Cardiac septum (tissue), 1 donor: ENCODE results near the gene AKAP3. TPM values are rescaled to one million over a fixed set of nuclear protein-coding genes. Genes with fewer than 3 reads are reported as not detected.

Experiments
- DNase-seq: peaks from one replicate; pipeline ENCODE4 v3.0.0-alpha.2; 2020; ENCODE audit warnings: low spot score
- intact Hi-C: fragments of 100-400 bp; cut with DNase I; formaldehyde crosslinking; loops from one replicate; pipeline ENCODE4 v1.14.0; 2022
- total RNA-seq: library from RNA; stranded (reverse); fragmentation: NEBNext Ultra II Directional; extraction: Animal tissue kit (Norgen Biotek cat#: 25700); gene quantifications from one replicate; pipeline ENCODE4 v1.2.1, GENCODE V29; 2021
- donor health status: DM: no; HTN: no; CAD: no.

The AKAP3 gene
- total RNA-seq, 1 donor from 2014 or later, result 2.6 TPM

DNA sequence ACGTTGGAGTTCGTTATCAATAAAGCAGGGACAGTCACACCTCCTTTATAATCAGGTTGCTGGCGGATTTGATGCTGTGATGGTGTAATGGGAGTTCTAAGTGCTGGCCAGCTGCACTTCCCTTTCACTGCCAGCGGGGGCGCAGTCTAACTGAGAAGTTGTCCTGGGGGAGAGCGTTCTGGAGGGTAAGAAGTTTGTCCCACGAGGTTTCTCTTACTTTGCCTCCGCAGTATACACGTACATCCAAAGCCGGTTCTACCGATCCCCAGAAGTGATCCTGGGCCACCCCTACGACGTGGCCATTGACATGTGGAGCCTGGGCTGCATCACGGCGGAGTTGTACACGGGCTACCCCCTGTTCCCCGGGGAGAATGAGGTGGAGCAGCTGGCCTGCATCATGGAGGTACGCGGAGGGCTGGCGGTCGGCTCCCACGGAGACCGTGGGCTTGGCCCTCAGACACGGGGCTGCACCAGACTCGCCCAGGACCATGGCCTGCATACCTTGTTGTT is 44.1 kb downstream of the AKAP3 start:
- intact Hi-C loops, result loop anchor here (2.0 to 5.0 kb wide), 2 partner anchors 44 to 153 kb away; partner anchors contain the start of genes AKAP3 and NDUFA9
- peak; percentile 89 for DNase-seq

DNA sequence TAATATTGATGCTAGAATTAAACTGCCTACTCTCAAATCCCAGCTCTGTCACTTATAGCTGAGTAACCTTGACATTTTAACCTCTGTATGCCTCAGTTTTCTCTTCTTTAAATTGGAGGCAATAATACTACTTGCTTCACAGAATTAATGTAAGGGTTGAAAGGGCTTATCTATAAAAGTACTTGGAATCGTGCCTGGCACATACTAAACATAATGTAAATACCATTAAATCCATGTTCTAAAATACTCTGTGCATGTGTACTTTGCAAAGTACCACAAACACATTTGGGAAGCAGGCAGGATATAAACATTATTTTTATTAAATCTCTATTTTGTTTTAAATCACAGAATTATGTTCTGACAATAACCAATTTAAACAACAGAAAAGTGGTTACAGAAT is 44.9 kb downstream of the AKAP3 start:
- intact Hi-C loops, result loop anchor here (2.0 to 5.0 kb wide), 2 partner anchors 45 to 153 kb away; partner anchors contain the start of genes AKAP3 and NDUFA9
- DNase-seq, result no peak

DNA sequence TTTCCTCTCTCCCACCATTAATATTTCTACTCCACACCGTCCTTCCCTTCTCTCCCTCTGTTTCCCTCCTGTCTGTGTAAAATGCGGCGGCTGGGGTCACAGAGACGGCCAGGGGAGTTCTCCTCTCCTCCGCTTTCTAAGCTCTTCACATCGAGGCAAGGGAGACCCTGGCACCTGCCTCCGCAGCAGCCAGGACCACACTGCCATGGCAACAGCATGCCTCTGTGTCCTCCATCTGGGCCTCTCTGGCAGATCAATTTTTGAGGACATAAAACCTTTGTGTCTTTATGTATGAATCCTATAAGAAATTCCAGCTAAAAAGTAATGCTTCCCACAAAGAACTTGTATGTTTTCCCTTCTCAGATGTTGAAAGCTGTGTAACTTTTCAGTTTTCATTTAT is 45.4 kb downstream of the AKAP3 start:
- intact Hi-C loops, result loop anchor here (5.0 kb wide), 1 partner anchor 154 kb away; no protein-coding TSS in a partner anchor
- no peak for DNase-seq

DNA sequence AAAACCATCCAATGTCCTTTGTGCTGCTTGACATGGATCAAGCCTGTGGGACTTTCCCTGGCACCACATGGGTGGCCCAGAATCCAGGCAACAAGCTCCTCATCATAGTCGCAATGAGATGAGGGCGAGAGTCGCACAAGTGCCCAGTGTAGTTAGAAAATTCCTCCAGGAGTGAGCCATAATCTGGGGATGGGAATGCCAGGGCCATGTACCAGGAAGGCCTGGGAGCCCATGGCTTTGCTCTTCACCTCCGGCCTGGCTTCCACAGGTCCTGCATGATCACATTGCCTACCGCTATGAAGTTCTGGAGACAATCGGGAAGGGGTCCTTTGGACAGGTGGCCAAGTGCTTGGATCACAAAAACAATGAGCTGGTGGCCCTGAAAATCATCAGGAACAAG is 53.0 kb downstream of the AKAP3 start:
- intact Hi-C loops, result no loop called here
- no peak for DNase-seq

DNA sequence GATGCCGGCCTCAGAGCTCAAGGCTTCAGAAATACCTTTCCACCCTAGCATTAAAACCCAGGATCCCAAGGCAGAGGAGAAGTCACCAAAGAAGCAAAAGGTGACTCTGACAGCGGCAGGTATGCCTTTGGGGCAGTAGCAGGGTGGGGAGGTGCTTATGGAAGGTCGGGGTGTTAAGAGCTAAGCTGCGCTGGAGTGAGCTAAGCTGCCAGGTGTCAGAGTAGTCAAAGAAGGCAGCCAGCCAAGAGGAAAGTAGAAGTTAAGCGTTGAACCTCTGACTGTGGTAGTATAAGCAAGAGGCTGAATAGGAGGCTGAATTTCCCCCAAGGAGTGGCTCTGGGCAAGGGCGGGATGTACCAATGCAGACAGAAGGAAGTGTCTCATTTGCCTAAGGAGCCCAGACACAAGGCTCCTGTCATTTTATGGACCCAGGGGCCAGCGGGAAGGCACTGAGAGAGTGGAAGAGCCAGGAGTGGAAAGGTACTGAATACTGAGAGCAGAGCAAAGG is 57.6 kb downstream of the AKAP3 start:
- DNase-seq, result no peak
- intact Hi-C loops, result no loop called here

DNA sequence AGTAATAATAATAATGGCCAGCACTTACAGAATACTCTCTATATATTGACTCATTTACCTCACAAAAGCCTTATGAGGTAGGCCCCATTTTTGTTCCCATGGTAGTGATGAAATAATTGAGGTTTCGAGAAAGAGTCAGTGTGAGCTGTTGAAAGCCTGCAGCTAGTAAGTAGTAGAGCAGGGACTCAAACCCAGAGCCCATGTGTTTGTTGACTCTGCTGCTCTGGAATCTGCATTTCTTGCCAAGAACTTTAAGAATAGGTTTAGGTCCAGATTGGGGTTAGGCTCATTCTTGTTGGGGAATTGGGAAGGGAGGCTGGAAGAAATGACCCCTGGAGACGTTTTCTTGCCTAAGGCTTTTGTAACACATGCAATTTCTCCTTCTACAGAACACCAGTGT is 58.9 kb downstream of the AKAP3 start:
- intact Hi-C loops, result no loop called here
- DNase-seq, result no peak

DNA sequence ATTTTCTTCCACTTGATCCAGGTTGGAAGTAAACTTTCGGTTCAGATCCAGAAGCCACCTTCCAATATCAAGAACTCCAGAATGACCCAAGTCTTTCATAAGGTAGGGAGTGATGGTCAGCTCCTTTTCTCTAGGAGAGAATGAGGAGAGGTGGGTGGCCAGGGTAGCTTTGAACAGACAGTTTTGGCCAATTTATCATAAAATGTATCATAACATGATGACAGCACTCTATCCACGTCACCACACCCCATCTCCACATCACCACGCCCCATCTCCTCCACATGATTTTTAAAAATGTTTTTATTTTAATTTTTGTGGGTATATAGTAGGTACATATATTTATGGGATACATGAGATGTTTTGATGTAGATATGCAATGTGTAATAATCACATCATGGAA is 59.9 kb downstream of the AKAP3 start:
- DNase-seq, result no peak
- intact Hi-C loops, result no loop called here

DNA sequence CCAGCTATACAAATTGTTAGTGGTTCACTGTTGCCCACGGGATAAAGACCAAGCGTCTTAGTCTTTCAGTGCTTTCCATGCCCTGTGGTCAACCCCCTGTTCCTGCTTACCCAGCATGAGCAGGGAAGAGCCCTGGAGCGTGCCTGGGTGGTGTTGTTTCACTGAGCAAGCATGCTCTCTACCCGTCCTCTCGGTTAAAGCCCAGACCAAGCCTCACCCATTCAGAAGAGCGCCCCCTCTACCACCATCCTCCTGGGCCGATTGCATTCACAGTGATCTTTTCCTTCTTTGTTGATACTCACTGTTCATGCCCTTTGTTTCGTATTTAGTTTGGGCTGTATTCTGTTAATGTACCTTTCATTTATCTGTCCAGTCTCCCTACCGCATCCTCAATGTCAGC is 61.7 kb downstream of the AKAP3 start:
- intact Hi-C loops, result no loop called here
- DNase-seq, result no peak

DNA sequence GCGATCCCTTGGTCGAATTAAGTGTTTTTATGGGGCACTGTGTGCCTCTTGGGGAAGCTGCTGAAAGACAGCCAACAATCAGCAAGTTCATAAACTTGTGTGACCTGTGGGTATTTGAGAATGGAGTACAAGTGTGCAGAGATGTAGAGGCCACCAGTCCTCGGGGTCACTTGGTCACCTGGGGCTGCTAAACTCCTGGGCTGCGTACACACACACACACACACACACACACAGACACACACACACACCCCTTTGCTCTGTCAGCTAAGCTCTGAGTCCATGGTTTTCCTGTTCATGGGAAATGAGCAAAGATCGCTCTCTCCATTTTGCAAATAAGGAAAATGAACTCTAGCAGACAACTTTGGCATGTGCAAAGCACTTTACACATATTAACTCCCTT is 62.4 kb downstream of the AKAP3 start:
- intact Hi-C loops, result no loop called here
- no peak for DNase-seq

DNA sequence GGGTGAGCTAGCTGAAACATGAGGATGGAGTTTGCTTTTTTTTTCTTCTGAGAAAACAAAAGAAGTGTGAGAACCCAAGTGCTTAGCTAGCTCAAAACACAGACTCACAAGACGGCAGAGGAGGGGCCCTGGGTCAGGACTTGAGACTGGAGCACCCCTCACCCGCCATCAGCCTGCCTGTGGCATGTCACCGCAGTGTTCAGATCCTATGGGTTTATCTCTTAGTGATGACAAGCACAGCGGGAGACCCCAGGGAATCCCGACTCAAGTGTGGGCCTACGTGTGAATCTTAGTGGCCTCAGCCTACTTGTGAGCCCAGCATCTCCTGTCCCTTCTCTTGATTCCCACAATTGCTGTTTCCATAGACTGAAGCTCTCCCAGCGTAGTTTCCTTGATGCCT is 64.0 kb downstream of the AKAP3 start:
- no peak for DNase-seq
- intact Hi-C loops, result no loop called here

DNA sequence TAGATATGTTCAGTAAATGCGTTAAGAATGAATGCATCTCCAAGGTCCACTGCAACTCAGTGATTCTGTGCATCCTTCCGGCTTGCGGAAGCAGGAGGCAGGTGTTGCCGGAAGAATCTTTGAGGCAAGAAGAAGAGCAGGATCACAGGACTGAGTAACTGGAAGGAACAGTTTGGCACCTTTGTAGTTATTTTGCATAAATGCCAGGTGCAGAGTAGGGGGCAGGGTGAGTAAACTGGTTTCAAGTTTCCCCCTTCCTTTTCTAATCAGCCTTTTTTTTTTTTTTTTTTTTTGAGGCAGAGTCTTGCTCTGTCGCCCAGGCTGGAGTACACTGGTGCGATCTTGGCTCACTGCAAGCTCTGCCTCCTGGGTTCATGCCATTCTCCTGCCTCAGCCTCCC is 64.6 kb downstream of the AKAP3 start:
- DNase-seq, result no peak
- intact Hi-C loops, result no loop called here

DNA sequence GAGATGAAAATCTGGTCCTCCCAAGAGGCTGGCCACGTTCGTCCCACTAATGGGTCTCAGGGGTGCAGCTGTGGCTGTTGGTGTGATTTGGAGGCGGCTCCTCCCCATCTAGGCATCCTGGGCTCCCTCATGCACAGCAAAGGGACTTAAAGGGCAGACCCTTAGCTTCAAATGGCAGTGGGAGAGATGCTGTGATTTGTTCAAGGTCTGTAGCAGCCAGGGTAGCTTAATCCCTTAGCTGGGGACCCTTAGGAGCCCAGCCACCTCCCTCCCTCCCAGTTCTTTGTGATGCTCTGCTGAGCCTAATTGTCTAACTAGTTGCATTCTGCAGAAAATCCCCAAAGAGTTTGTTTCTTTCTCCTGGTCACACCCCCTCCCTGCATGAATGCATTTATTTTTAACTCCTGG is 68.6 kb downstream of the AKAP3 start:
- intact Hi-C loops, result no loop called here
- no peak for DNase-seq

DNA sequence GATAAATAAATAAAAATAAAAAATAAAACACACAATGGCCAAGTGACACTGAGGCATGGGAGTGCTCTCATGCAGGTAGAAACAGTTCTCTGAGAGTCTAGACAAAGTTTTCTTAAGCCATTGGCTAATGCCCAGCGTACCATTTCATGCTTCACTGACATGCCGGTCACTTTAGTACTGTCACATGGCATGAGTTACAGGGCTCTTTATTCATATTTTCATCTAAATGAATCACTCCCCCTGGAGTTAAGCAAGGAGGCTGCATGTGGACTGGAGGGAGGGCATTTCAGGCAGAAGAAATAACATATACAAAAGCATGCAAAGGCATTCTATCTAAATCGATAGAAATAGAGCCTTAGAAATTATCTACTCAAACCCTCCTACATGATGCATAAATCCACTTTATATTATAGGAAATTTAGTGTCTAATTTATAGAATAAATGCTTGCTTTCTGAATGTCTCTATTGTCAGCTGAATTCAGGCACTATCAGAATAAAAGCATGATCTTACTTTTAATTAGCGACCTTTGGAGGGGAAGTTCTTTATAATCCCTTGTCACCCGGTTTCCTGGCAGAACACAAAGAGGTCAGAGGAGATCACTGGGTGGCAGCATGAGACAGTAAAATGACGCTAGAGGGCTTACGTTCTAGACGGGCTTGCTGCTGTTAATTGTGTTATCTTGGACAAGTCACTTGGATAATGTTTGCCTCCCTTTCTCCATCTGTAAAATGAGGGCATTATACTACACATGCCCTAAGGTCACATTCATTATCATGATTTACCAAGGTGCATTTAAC is 69.3 kb downstream of the AKAP3 start:
- intact Hi-C loops, result no loop called here

DNA sequence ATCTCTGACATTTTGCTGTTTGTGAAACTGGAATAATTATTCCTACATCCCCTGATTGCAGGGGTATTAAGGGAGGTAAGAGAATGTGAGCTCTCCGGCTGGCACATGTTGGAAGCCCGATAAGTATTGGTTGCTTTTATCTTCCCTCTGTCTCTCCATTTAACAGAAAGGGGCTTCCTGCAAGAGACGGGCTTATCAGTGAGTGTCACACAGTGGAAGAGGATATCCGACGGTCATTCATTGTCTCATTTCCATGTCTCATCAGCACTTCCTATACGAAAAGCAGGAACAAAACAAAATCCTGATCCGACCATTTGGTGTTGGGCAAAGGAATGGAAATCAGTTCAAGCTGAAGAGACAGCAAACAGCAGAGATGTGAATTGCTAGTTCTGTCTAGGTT is 76.2 kb downstream of the AKAP3 start:
- DNase-seq, result no peak
- intact Hi-C loops, result no loop called here

More for the DNA sequence above, 69.3 kb downstream of the AKAP3 start:
- no peak for DNase-seq

DNA sequence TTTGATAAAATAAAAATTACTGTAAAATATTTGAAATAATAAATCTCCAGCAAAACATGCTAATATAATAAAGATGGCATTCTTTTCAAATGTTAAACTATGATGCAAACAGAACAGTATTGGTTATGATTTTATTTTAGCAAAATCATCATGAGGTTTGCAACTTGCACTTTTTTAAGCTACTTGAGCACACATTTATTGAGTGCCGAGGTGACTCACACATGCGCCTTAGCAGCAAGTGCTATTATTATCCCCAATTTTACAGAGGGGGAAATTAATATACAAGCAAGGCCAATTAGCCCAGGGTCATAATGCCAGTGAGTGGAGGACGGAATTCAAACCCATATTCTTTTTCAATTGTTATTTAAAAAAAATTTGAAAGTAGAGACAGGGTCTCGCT is 79.6 kb downstream of the AKAP3 start:
- DNase-seq, result no peak
- intact Hi-C loops, result no loop called here

DNA sequence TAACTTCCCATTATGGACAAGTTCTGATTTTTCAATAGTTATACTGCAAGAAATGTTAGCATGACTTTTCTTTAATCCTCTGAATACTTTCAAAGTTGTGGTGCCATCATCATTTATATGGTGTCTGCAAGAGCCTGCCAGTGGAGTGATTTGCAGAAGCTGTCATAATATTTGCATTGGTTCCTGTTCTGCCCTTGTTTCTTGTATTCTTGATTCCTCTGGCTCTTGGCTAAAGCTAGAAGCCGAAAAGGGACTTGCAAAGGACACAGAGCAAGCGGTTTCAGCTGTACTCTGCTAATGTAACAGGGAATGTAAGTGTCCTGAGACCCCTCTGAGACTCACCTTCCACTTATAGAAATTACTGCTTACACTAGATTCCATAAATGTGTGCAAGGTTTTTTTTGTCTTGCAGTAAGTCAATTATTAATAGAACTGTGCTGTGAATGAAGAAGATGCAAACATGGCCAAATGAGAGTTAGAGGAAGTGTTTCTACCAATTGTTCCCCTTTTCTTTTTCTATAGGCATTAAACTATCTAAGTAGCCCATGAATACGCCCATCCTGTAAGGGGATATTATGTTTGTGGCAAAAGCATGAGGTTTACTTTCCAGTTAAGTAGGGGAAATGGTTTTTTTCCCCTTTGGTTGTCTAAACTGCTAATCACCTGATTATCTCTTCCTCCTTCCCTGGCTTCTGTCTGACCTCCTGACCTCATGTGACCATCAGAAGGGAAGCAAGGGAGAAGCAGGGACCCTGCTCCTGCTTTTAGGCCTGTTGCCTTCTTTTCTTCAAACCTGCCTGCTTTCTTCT is 81.6 kb downstream of the AKAP3 start:
- DNase-seq, result no peak
- intact Hi-C loops, result no loop called here

DNA sequence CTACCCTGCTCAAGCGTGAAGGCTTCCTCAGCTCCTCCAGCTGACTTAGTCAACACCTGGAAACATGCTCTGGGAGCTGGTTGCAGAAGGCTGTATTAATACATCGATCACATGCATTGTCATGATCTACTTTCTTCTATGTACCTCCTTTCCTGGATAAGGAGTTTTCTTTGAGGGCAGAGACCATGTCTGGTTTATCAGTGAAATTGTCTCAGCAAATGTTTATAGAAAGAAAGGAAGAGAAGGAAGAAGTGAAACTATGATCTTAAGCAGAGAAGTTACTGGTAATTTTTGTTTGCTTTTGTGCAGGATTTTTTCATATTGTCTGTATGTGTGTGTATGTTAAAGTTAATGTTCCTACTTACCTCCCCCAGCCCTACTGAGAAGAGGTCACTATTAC is 82.4 kb downstream of the AKAP3 start:
- no peak for DNase-seq
- intact Hi-C loops, result no loop called here
